Measurements from ENCODE around the gene HNF1A.

The HNF1A gene

DNA sequence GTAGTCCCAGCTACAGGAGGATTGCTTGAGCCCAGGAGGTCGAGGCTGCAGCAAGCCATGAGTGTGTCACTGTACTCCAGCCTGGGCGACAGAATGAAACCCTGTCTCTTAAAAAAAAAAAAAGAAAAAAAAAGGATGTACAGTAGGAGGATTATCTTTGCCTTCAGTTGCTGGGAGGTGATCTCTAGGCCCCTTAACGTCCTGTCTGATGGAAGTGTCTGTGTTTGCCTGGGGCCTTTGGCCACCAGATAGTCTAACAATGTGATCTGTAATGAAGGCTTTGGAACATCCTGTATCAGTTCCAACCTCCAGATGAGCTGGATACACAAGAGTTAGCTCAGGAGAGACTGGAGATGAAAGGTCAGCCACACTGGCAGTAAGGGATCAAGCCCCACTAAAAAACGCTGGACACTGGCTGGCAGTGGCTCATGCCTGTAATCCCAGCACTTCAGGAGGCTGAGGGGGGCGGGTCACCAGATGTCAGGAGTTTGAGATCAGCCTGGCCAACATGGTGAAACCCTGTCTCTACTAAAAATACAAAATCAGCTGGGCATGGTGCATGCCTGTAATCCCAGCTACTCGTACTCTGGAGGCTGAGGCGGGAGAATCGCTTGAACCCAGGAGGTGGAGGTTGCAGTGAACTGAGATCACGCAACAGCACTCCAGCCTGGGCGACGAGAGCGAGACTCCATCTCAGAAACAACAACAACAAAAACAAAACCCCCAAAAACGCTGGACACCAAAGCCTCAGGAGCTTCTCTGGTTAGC lies 19.0 kb upstream of the HNF1A start:
- DNase-seq (ENCODE audit: low read depth), result no peak

GRCh38 chr12:120960657-120961056 lies 17.7 kb upstream of the HNF1A start:
- no peak for DNase-seq (ENCODE audit: low read depth)

- no peak for DNase-seq (ENCODE audit: low read depth)
Observed at GRCh38 chr12:120961604-120962531, 16.5 kb upstream of the HNF1A start.

DNA sequence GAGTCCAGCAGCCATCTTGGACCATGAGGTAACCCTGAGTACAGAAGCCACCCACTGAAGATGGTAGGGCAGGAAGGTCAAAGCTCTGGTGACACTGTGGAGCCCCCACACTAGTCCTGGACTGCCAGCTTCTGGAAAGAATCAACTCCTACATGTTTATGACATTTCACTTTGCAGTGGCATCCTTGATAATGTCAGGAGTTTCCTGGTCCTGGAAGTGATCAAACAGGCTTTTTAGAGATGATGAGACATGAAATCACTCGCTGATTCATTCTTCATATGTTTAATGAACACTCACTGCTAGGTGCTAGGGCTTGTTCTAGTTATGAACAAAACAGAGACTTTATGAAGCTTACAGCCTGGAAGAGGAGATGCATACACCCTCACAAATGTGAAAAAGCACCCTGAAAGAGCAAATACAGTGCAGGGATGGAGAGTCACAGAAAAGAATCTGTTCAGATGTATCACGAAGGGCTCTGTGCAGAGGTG lies 15.8 kb upstream of the HNF1A start:
- DNase-seq (ENCODE audit: low read depth), result no peak

- no peak for DNase-seq (ENCODE audit: low read depth)
Observed at GRCh38 chr12:120964298-120964697, 14.0 kb upstream of the HNF1A start.

GRCh38 chr12:120965534-120966091 lies 12.7 kb upstream of the HNF1A start:
- no peak for DNase-seq (ENCODE audit: low read depth)

DNA sequence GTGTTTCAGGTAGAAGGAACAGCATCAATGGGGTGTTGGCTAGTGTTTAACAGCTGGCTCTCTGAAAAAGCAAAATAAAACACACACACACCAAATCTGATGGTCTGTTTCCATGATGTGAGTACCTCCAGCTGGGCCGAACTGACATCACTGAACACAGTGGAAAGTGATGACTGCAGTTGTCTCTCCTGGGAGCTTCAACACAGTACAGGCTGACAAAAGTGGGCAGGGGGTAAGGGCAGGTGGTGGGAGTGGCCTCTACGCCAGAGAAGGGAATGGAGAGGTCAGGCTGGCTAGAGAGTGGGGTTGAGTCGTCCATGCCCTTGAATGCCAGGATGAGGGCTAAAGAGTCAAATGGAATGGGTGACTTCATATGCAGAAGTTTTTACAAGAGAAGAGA lies 8.0 kb upstream of the HNF1A start:
- no peak for DNase-seq (ENCODE audit: low read depth)

DNA sequence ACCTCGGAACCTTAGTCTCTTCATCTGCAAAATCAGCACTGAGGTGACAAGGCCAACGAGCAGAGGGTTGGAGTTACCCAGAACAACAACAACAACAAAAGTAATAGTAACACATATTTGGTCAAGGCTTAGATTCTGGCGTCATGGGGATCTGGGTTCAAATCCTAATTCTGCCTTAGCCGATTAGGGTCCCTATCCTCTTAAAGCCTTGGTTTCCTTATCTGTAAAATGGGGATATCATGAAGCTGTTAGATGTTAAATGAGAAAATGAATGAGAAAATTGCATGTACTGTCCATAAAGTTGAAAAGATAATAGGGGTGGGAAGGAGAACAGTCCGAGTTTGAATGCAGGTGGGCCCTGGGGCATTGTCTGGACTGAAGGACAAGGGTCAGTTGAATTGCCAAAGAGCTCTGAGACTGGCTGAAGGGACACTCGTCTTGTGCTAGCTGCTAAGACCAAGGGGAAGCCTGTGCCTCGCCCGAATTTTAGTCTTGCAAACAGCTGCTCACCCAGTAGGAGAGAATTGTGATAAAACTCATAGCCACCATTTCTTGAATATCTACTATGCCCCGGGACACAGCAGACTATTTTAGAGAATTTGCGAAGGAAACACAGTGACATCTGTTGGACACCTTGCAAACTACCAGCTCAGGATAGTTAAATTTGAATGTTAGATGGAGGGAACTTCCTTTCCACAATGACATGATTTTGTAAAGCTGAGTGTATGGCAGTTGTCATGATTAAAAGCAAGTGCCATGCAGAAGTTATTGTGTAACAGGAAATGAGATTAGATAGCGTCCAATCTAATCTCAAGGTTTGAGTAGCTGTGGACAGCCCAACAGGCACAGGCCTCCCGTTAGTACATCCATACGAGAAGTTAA lies 6.8 kb upstream of the HNF1A start:
- DNase-seq (ENCODE audit: low read depth), result no peak

GRCh38 chr12:120972870-120973543 lies 5.3 kb upstream of the HNF1A start:
- DNase-seq (ENCODE audit: low read depth), result no peak

DNA sequence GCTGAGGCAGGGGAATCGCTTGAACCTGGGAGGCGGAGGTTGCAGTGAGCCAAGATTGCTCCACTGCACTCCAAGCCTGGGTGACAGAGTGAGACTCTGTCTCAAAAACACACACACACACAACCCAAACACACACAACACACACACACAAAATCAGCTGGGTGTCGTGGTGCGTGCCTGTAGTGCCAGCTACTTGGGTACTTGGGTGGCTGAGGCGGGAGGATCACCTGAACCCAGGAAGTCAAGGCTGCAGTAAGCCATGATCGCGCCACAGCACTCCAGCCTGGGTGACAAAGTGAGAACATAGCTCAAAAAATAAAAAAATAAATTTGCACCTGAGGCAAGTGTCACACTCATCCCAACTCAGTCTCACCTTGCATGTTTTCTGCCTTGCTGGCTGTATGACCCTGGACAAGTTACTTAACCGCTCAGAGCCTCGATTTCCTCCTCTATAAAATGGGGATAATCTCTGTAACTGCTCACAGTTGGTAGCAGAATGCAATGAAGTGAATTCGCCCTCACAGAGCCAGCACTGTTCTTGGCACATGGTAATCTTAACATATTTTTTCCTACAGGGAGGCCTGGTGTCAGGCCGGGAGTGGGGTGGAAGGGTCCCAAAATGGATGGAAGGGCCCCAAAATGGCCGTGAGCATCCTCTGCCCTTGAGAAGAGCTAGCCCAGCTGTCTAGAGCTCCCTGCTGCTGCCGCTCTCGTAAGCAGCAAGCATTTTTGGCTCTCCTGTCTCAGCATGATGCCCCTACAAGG lies 630 bp upstream of the HNF1A start:
- no peak for DNase-seq (ENCODE audit: low read depth)

GRCh38 chr12:120979220-120979861 lies 998 bp downstream of the HNF1A start:
- no peak for DNase-seq (ENCODE audit: low read depth)

GRCh38 chr12:120979862-120980696 lies 1.7 kb downstream of the HNF1A start:
- DNase-seq (ENCODE audit: low read depth), result no peak

DNA sequence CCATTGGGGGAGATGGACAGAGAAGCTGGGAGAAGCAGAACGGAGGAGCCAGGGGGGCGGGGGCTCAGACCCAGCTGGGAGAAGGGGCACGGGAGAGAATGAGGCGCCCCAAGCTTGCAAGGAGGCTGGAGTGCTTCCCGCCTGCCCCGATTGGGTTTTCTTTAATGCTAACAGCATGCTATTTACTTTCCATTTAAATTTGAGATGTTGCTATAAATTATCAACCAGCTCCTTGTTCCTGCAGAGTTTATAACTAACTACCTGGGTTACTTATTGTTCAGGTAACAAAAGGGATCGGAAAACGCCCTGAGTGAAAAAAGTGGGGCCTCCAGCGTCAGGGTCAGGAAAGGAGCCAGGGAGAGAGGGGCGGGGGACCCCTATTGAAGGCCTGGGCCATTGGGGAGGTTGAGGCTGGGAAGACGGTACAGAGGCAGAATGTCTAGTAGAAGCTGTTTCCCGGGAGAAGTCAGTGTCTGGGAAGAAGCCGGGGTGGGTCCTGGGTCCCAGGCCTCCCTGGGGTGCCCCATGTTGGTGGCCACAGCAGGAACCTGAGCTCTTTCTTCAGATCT lies 2.5 kb downstream of the HNF1A start:
- DNase-seq (ENCODE audit: low read depth), result no peak

- no peak for DNase-seq (ENCODE audit: low read depth)
Observed at GRCh38 chr12:120981407-120981941, 3.1 kb downstream of the HNF1A start.

DNA sequence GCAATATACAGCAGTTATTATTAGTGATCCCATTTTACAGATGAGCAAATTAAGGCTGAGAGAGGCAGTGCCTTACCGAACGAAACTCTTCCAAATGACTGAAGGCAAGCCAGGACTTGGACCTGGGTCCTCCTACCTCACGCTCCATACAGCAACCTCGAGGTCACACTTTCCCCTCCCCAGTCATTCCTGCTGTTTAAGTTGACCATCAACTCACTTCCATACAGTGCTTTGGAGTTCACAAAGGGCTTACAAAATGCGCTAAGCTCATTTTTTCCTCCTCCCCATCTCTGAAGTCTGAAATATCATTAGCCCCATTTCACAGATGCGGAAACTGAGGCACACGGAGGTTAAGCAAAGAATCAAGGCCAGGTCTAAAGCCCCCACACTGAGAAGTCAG lies 4.3 kb downstream of the HNF1A start:
- DNase-seq (ENCODE audit: low read depth), result no peak

GRCh38 chr12:120983759-120984158 lies 5.4 kb downstream of the HNF1A start:
- DNase-seq (ENCODE audit: low read depth), result no peak

GRCh38 chr12:120984351-120984898 lies 6.1 kb downstream of the HNF1A start:
- no peak for DNase-seq (ENCODE audit: low read depth)

- no peak for DNase-seq (ENCODE audit: low read depth)
Observed at GRCh38 chr12:120988234-120988633, 9.9 kb downstream of the HNF1A start.
